Progenitor cell of endocrine pancreas (in vitro differentiated cells): ENCODE results near the gene PCP4. TPM values are rescaled to one million over a fixed set of nuclear protein-coding genes. Genes with fewer than 3 reads are reported as not detected.

Source experiments
- DNase-seq: peaks from one replicate; pipeline ENCODE4 v3.0.0; 2021; ENCODE audit warnings: low spot score; ENCODE audit not compliant: unreplicated experiment
- H3K27ac Mint-ChIP-seq: 2 replicates; pipeline ENCODE4 v1.8.0; 2021; ENCODE audit warnings: mild to moderate bottlenecking, moderate library complexity, mixed read lengths
- H3K27me3 Mint-ChIP-seq: 2 replicates; pipeline ENCODE4 v1.8.0; 2021; ENCODE audit warnings: mixed read lengths
- H3K36me3 Mint-ChIP-seq: 2 replicates; pipeline ENCODE4 v1.8.0; 2022; ENCODE audit warnings: mixed read lengths; ENCODE audit not compliant: insufficient read depth
- H3K4me1 Mint-ChIP-seq: 2 replicates; pipeline ENCODE4 v1.8.0; 2021; ENCODE audit warnings: low read depth, mixed read lengths
- H3K4me3 Mint-ChIP-seq: 2 replicates; pipeline ENCODE4 v1.8.0; 2021; ENCODE audit warnings: low read depth, mild to moderate bottlenecking, moderate library complexity, mixed read lengths
- H3K9me3 Mint-ChIP-seq: 2 replicates; pipeline ENCODE4 v1.8.0; 2021; ENCODE audit warnings: low read depth, mixed read lengths
- CTCF ChIP-seq: fragments of 200-600 bp; sonication (generic); IDR thresholded peaks from one replicate; pipeline ENCODE4 v1.5.0; 2021; ENCODE audit warnings: antibody characterized with exemption, mild to moderate bottlenecking; ENCODE audit not compliant: unreplicated experiment
- long read RNA-seq: library from polyadenylated mRNA; unstranded; transcript quantifications from one replicate; pipeline ENCODE4 v2.0.0, GENCODE V29; 2020
- total RNA-seq: library from RNA; stranded (reverse); gene quantifications from 2 replicates; pipeline ENCODE4 v1.2.1, GENCODE V29; 2021

Gene PCP4
- 2.0 and 2.4 TPM in 2 replicates for total RNA-seq
- long read RNA-seq, partial matches to known transcripts: 1 of 1 reads
- long read RNA-seq, other reads (novel, unspliced or antisense): 0 of 1 reads

GRCh38 chr21:39867198-39867650 lies at the start of gene PCP4:
Gene PCP4, plus strand, starts transcription at chr21:39867438. Its CDS starts 64 bp downstream, at chr21:39867502.
- Mint-ChIP-seq H3K4me3 (peak within 1 kb of the TSS; percentile 3), H3K27ac (no peak within 1 kb of the TSS), H3K9me3 (no peaks in the 10 kb centered on the region), H3K4me1 (peaks cover 6% of the 10 kb centered on the region), H3K36me3 (no peaks in the 10 kb centered on the region), H3K27me3 (peaks cover 25% of the 10 kb centered on the region)
- peak; percentile 64 for DNase-seq
- peak; percentile 92 for TF ChIP-seq CTCF

GRCh38 chr21:39818557-39818956 lies 48.7 kb upstream of the PCP4 start:
- Mint-ChIP-seq H3K27me3 (peaks cover 12% of the 10 kb centered on the region), H3K27ac (no peak overlapping the region), H3K4me1 (no peaks in the 10 kb centered on the region), H3K36me3 (no peaks in the 10 kb centered on the region), H3K9me3 (no peaks in the 10 kb centered on the region), H3K4me3 (no peak overlapping the region)
- no peak for DNase-seq
- no peak for TF ChIP-seq CTCF

- no peak for DNase-seq
- no peak overlapping the region for H3K27ac Mint-ChIP-seq
- no peak for TF ChIP-seq CTCF
- peaks cover 12% of the 10 kb centered on the region for H3K27me3 Mint-ChIP-seq
- H3K9me3 Mint-ChIP-seq: peaks cover 10% of the 10 kb centered on the region
- H3K4me3 Mint-ChIP-seq: no peak overlapping the region
- H3K4me1 Mint-ChIP-seq: no peaks in the 10 kb centered on the region
- H3K36me3 Mint-ChIP-seq: no peaks in the 10 kb centered on the region
Measured at GRCh38 chr21:39822042-39822441, 45.2 kb upstream of the PCP4 start.

- no peak for DNase-seq
- Mint-ChIP-seq H3K9me3 (peaks cover 31% of the 10 kb centered on the region), H3K27me3 (no peaks in the 10 kb centered on the region), H3K27ac (no peak overlapping the region), H3K4me3 (no peak overlapping the region), H3K4me1 (peaks cover 7% of the 10 kb centered on the region), H3K36me3 (no peaks in the 10 kb centered on the region)
- TF ChIP-seq CTCF: no peak
Measured at GRCh38 chr21:39825250-39825649, 42.0 kb upstream of the PCP4 start.

GRCh38 chr21:39834543-39834942 lies 32.7 kb upstream of the PCP4 start:
- no peak overlapping the region for H3K4me3 Mint-ChIP-seq
- no peak overlapping the region for H3K27ac Mint-ChIP-seq
- DNase-seq: no peak
- peaks cover 3% of the 10 kb centered on the region for H3K4me1 Mint-ChIP-seq
- peaks cover 3% of the 10 kb centered on the region for H3K9me3 Mint-ChIP-seq
- no peaks in the 10 kb centered on the region for H3K36me3 Mint-ChIP-seq
- H3K27me3 Mint-ChIP-seq: no peaks in the 10 kb centered on the region
- TF ChIP-seq CTCF: no peak
